Measurements from ENCODE around the gene BCL2L1. TPM values are rescaled to one million over a fixed set of nuclear protein-coding genes. Genes with fewer than 3 reads are reported as not detected.

Gene BCL2L1
- total RNA-seq, 2 experiments from 2014 or later, result 64.2 to 88.8 TPM

DNA sequence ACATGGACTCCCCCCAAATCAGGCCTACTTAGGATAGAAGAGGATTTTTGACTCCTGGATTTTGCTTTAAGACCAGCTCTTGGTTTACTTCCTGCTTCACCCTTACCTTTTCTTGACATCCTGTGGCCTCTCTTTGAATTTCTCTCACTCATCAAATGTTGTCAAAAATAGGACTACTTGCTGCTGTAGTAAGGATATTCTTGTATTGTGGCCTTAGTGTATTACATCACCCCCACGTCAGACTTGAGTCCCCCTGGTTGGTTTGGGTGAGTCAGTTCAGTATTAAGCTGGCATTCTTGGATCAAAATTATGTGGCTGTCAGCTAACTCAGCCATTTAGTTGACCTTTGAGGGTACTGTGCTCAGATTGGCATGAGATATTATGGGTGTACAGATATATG, 17.5 kb upstream of the BCL2L1 start:
- H2AFZ ChIP-seq (ENCODE audit: low read length), result no peak overlapping the region
- H3K27ac ChIP-seq (ENCODE audit: low read depth, low read length, poor library complexity, severe bottlenecking), result peak overlapping the region; percentile 65
- ChIA-PET CTCF (ENCODE audit: unreplicated experiment) (interaction anchor here (0.5 to 2.0 kb wide), 2 partner anchors 17 to 173 kb away, joined by 3 to 6 read pairs; no protein-coding TSS in a partner anchor), POLR2A (interaction anchor here (0.9 to 1.2 kb wide), 3 partner anchors 16 to 64 kb away, joined by 4 read pairs; partner anchors contain the start of gene BCL2L1)
- H3K4me2 ChIP-seq (ENCODE audit: low read length), result peak overlapping the region; percentile 88
- BruUV-seq (replicated peaks), result no TSS peak
- H3K9me3 ChIP-seq (ENCODE audit: low read length), result no peaks in the 10 kb centered on the region
- H3K9me2 ChIP-seq (ENCODE audit: insufficient read depth, low read length), result no peaks in the 10 kb centered on the region
- peak; percentile 43 for DNase-seq (ENCODE audit: low spot score)
- peaks cover 58% of the 10 kb centered on the region for H3K79me2 ChIP-seq (ENCODE audit: insufficient read depth, low read depth, low read length)
- intact Hi-C loops (cut with micrococcal nuclease; ENCODE audit: unreplicated experiment), result no loop called here
- H3K4me1 ChIP-seq (ENCODE audit: insufficient read depth, low read length, poor library complexity, severe bottlenecking), result peaks cover 24% of the 10 kb centered on the region
- peaks cover 11% of the 10 kb centered on the region; the same call in 1 of the 2 replicates for H4K20me1 ChIP-seq (ENCODE audit: insufficient read depth, low read length)
- TF ChIP-seq CTCF (conservative IDR thresholded peaks at IDR 0.05; ENCODE audit: low read length) (no peak), EZH2phosphoT487 (IDR thresholded peaks at IDR 0.05; ENCODE audit: borderline replicate concordance, low read depth, low read length) (no peak)
- H3K4me3 ChIP-seq (ENCODE audit: low read depth, low read length, poor library complexity, severe bottlenecking), result peak overlapping the region; percentile 77
- H3K36me3 ChIP-seq (ENCODE audit: insufficient read depth, low read length), result peaks cover 47% of the 10 kb centered on the region

- POLR2A ChIA-PET, result interaction anchor here (0.6 to 1.2 kb wide), 5 partner anchors 15 to 64 kb away, joined by 3 to 5 read pairs (median 4); partner anchors contain the start of gene BCL2L1
- TSS peak; percentile 78 for BruUV-seq (replicated peaks)
- H3K36me3 ChIP-seq (ENCODE audit: insufficient read depth, low read length), result peaks cover 41% of the 10 kb centered on the region
- intact Hi-C loops (cut with micrococcal nuclease; ENCODE audit: unreplicated experiment), result no loop called here
- H4K20me1 ChIP-seq (ENCODE audit: insufficient read depth, low read length), result peaks cover 11% of the 10 kb centered on the region; the same call in 1 of the 2 replicates
- peaks cover 52% of the 10 kb centered on the region for H3K79me2 ChIP-seq (ENCODE audit: insufficient read depth, low read depth, low read length)
- H3K9me2 ChIP-seq (ENCODE audit: insufficient read depth, low read length), result no peaks in the 10 kb centered on the region
- peak overlapping the region; percentile 77 for H3K4me3 ChIP-seq (ENCODE audit: low read depth, low read length, poor library complexity, severe bottlenecking)
- H3K4me2 ChIP-seq (ENCODE audit: low read length), result peak overlapping the region; percentile 88
- H3K9me3 ChIP-seq (ENCODE audit: low read length), result no peaks in the 10 kb centered on the region
- H2AFZ ChIP-seq (ENCODE audit: low read length), result peak overlapping the region; percentile 97
- CTCF ChIA-PET (ENCODE audit: unreplicated experiment), result interaction anchor here (2.0 kb wide), 1 partner anchor 16 kb away, joined by 6 read pairs; no protein-coding TSS in a partner anchor
- H3K27ac ChIP-seq (ENCODE audit: low read depth, low read length, poor library complexity, severe bottlenecking), result peak overlapping the region; percentile 65
- no peak for TF ChIP-seq EZH2phosphoT487 (IDR thresholded peaks at IDR 0.05; ENCODE audit: borderline replicate concordance, low read depth, low read length)
- peaks cover 24% of the 10 kb centered on the region for H3K4me1 ChIP-seq (ENCODE audit: insufficient read depth, low read length, poor library complexity, severe bottlenecking)
- no peak for DNase-seq (ENCODE audit: low spot score)
Measured at GRCh38 chr20:31739550-31739977, 16.9 kb upstream of the BCL2L1 start.

DNA sequence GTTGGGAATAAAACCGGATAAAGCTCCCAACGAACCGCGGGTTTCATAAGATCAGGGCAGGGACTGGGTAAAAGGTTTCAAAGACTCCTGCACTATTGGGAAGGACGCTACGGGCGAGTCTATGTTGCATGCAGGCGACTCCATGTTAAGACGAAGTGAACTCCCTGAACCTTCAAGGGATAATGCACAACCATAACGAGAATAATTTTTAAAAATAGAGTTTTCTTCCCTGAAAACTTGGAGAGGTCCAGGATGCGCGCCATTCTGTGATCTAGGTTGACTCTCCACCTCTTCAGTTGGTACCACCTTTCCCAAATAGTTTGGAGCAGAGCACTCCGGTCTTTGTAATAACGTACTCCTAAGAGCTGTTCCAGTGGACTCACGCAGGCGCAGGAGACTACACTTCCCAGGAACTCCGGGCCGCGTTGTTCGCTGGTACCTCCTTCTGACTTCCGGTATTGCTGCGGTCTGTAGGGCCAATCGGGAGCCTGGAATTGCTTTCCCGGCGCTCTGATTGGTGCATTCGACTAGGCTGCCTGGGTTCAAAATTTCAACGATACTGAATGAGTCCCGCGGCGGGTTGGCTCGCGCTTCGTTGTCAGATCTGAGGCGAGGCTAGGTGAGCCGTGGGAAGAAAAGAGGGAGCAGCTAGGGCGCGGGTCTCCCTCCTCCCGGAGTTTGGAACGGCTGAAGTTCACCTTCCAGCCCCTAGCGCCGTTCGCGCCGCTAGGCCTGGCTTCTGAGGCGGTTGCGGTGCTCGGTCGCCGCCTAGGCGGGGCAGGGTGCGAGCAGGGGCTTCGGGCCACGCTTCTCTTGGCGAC, 16.3 kb upstream of the BCL2L1 start, which contains the start of gene TPX2:
Gene TPX2, plus strand, starts transcription at position 562 of the 821 bp plus-strand sequence. CDS start 18,187 bp downstream, outside the sequence.
- DNase-seq (ENCODE audit: low spot score), result peak; percentile 96
- Histone ChIP-seq H3K4me1 (ENCODE audit: insufficient read depth, low read length, poor library complexity, severe bottlenecking) (peaks cover 24% of the 10 kb centered on the region), H3K9me3 (ENCODE audit: low read length) (no peaks in the 10 kb centered on the region), H3K9me2 (ENCODE audit: insufficient read depth, low read length) (no peaks in the 10 kb centered on the region), H4K20me1 (ENCODE audit: insufficient read depth, low read length) (peaks cover 11% of the 10 kb centered on the region; the same call in 1 of the 2 replicates), H3K4me2 (ENCODE audit: low read length) (peak within 1 kb of the TSS; percentile 88), H3K36me3 (ENCODE audit: insufficient read depth, low read length) (peaks cover 36% of the 10 kb centered on the region), H2AFZ (ENCODE audit: low read length) (peak within 1 kb of the TSS; percentile 97), H3K79me2 (ENCODE audit: insufficient read depth, low read depth, low read length) (peaks cover 46% of the 10 kb centered on the region), H3K4me3 (ENCODE audit: low read depth, low read length, poor library complexity, severe bottlenecking) (peak within 1 kb of the TSS; percentile 77), H3K27ac (ENCODE audit: low read depth, low read length, poor library complexity, severe bottlenecking) (peak within 1 kb of the TSS; percentile 65)
- BruUV-seq (replicated peaks), result TSS peak; percentile 97
- TF ChIP-seq CTCF (conservative IDR thresholded peaks at IDR 0.05; ENCODE audit: low read length), result peak; percentile 48
- no peak for TF ChIP-seq EZH2phosphoT487 (IDR thresholded peaks at IDR 0.05; ENCODE audit: borderline replicate concordance, low read depth, low read length)
- intact Hi-C loops (cut with micrococcal nuclease; ENCODE audit: unreplicated experiment), result no loop called here
- CTCF ChIA-PET (ENCODE audit: unreplicated experiment), result interaction anchor here (2.0 kb wide), 1 partner anchor 16 kb away, joined by 6 read pairs; no protein-coding TSS in a partner anchor
- POLR2A ChIA-PET, result interaction anchor here (0.6 to 1.2 kb wide), 5 partner anchors 17 to 97 kb away, joined by 3 to 5 read pairs (median 4); partner anchors contain the start of gene BCL2L1

Data from OCI-LY7 (cell line).